PC-9 (cell line): ENCODE measurements around the gene LDAH. TPM values are rescaled to one million over a fixed set of nuclear protein-coding genes. Genes with fewer than 3 reads are reported as not detected.

Experiments used
- BruUV-seq: library from RNA; stranded (reverse); fragments of 400-500 nt; replicated peaks from 2 replicates; lab custom pipeline; 2021; lab: Mats Ljungman, UMichigan
- CTCF ChIA-PET: fragments of 300-600 bp; sonication (Branson Sonifier 250); formaldehyde crosslinking; loops from one replicate; lab custom pipeline; 2022; ENCODE audit warnings: antibody characterized with exemption; lab: Charles Lee
- POLR2A ChIA-PET: fragments of 300-600 bp; sonication (Branson Sonifier 250); formaldehyde crosslinking; loops from one replicate; lab custom pipeline; 2022; ENCODE audit warnings: antibody characterized with exemption; ENCODE audit not compliant: unreplicated experiment; lab: Charles Lee
- DNase-seq, 2 experiments: peaks; one replicate each; pipeline versions ENCODE4 v3.0.0 to v3.0.0-alpha.2; 2015 to 2022; ENCODE audit warnings: mixed read lengths in 1 of 2
- H2AFZ ChIP-seq: fragments of 200-600 bp; sonication (generic); 2 replicates; pipeline ENCODE4 v1.8.1; 2017; ENCODE audit warnings: antibody characterized with exemption
- H3F3A ChIP-seq: fragments of 200-600 bp; sonication (generic); 2 replicates; pipeline ENCODE4 v1.8.1; 2017; ENCODE audit warnings: antibody characterized with exemption, mild to moderate bottlenecking, low read depth; ENCODE audit not compliant: insufficient read depth
- H3K27ac ChIP-seq: fragments of 200-600 bp; sonication (generic); 2 replicates; pipeline ENCODE4 v1.6.1; 2016; ENCODE audit warnings: mixed run types
- H3K27me3 ChIP-seq: fragments of 200-600 bp; sonication (generic); 2 replicates; pipeline ENCODE4 v1.6.1; 2016; ENCODE audit warnings: low read depth, mixed run types; ENCODE audit not compliant: insufficient read depth
- H3K36me3 ChIP-seq: fragments of 200-600 bp; sonication (generic); 2 replicates; pipeline ENCODE4 v1.6.1; 2016; ENCODE audit warnings: low read depth, mixed run types
- H3K4me1 ChIP-seq: fragments of 200-600 bp; sonication (generic); replicated peaks from 2 replicates; pipeline ENCODE4 v1.6.1; 2016; ENCODE audit warnings: mixed run types; ENCODE audit not compliant: insufficient read depth
- H3K4me2 ChIP-seq: fragments of 200-600 bp; sonication (generic); 2 replicates; pipeline ENCODE4 v1.6.1; 2017; ENCODE audit warnings: mixed run types
- H3K4me3 ChIP-seq: fragments of 200-600 bp; sonication (generic); 2 replicates; pipeline ENCODE4 v1.6.1; 2016; ENCODE audit warnings: mixed run types
- H3K79me2 ChIP-seq: fragments of 200-600 bp; sonication (generic); 2 replicates; pipeline ENCODE4 v1.6.1; 2017; ENCODE audit warnings: low read depth, mixed run types
- H3K9me2 ChIP-seq: fragments of 200-600 bp; sonication (generic); 2 replicates; pipeline ENCODE4 v1.8.1; 2017; ENCODE audit warnings: mild to moderate bottlenecking; ENCODE audit not compliant: insufficient read depth
- H3K9me3 ChIP-seq: fragments of 200-600 bp; sonication (generic); 2 replicates; pipeline ENCODE4 v1.8.1; 2016; ENCODE audit warnings: low read depth; ENCODE audit not compliant: insufficient read depth
- H4K20me1 ChIP-seq: fragments of 200-600 bp; sonication (generic); 2 replicates; pipeline ENCODE4 v1.8.1; 2017; ENCODE audit not compliant: insufficient read depth
- EZH2 ChIP-seq: fragments of 200-600 bp; sonication (generic); IDR thresholded peaks from 2 replicates; pipeline ENCODE4 v1.8.0; 2017; ENCODE audit warnings: antibody characterized with exemption, low read depth
- intact Hi-C: fragments of 100-400 bp; cut with micrococcal nuclease; formaldehyde crosslinking; loops from one replicate; pipeline ENCODE4 v1.10.0; 2022; ENCODE audit not compliant: unreplicated experiment
- total RNA-seq: library from RNA; stranded (reverse); gene quantifications from 2 replicates; pipeline ENCODE4 v1.2.3, GENCODE V29; 2021
- TF ChIP-seq, protein P1 (sequence below): fragments of 200-600 bp; sonication (generic); conservative IDR thresholded peaks from 2 replicates; pipeline ENCODE4 v1.6.1; 2017; ENCODE audit warnings: mixed run types, antibody characterized with exemption, mild to moderate bottlenecking, moderate library complexity

Gene LDAH
- total RNA-seq, 1 experiment from 2014 or later, result 18.3 TPM

DNA sequence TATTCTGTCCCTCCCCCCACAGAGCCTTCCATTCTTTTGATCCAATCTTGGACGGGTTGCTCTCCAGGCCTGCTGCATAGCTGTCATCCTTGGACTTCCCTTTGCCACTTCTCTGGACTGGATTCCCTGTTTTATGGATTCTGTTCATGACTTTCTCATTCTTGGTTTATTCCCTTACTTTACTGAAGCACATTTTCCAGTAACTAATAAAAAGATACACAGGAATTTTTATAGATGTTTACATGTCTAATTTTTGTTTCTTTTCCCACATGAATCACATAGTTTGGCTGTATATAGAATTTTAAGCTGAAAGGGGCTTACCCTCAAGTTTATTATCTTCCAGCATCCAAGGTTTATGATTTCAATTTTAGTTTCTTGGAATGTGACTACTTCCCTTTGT, 118.0 kb downstream of the LDAH start:
- ChIA-PET CTCF (no interaction called here), POLR2A (no interaction called here)
- BruUV-seq, result no TSS peak
- Histone ChIP-seq H3F3A (no peaks in the 10 kb centered on the region), H3K9me3 (no peaks in the 10 kb centered on the region), H3K36me3 (no peaks in the 10 kb centered on the region), H3K4me3 (no peak overlapping the region), H2AFZ (no peak overlapping the region), H3K4me1 (no peaks in the 10 kb centered on the region), H4K20me1 (peaks cover 3% of the 10 kb centered on the region; the same call in 1 of the 2 replicates), H3K27me3 (no peaks in the 10 kb centered on the region), H3K27ac (no peak overlapping the region), H3K9me2 (no peaks in the 10 kb centered on the region), H3K79me2 (no peaks in the 10 kb centered on the region), H3K4me2 (no peak overlapping the region)
- TF ChIP-seq EZH2, result no peak
- TF ChIP-seq, protein P1, sequence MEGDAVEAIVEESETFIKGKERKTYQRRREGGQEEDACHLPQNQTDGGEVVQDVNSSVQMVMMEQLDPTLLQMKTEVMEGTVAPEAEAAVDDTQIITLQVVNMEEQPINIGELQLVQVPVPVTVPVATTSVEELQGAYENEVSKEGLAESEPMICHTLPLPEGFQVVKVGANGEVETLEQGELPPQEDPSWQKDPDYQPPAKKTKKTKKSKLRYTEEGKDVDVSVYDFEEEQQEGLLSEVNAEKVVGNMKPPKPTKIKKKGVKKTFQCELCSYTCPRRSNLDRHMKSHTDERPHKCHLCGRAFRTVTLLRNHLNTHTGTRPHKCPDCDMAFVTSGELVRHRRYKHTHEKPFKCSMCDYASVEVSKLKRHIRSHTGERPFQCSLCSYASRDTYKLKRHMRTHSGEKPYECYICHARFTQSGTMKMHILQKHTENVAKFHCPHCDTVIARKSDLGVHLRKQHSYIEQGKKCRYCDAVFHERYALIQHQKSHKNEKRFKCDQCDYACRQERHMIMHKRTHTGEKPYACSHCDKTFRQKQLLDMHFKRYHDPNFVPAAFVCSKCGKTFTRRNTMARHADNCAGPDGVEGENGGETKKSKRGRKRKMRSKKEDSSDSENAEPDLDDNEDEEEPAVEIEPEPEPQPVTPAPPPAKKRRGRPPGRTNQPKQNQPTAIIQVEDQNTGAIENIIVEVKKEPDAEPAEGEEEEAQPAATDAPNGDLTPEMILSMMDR, result no peak
- DNase-seq, result no peak
- intact Hi-C loops, result no loop called here

DNA sequence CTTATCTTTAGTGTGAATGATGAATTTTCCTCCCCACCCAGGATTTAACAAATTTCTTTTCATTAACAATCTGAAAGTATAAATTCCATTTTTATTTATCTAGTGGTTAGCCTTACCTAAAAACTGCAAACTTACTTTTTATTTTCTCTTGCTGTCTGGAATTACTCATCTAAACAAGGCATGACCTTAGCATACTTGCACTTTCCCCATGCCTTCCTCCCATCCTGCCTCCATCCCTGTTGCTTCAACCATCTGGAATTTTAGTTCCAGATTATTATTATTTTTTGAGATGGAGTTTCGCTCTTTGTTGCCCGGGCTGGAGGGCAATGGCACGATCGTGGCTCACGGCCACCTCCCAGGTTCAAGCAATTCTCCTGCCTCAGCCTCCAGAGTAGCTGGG, 120.3 kb downstream of the LDAH start:
- H3K79me2 ChIP-seq, result no peaks in the 10 kb centered on the region
- no peak overlapping the region for H3K4me2 ChIP-seq
- H4K20me1 ChIP-seq, result peaks cover 3% of the 10 kb centered on the region; the same call in 1 of the 2 replicates
- no peak for DNase-seq
- H2AFZ ChIP-seq, result no peak overlapping the region
- H3K36me3 ChIP-seq, result no peaks in the 10 kb centered on the region; the same call in 1 of the 2 replicates
- intact Hi-C loops, result no loop called here
- CTCF ChIA-PET, result no interaction called here
- H3K4me1 ChIP-seq, result no peaks in the 10 kb centered on the region
- no TSS peak for BruUV-seq
- no peaks in the 10 kb centered on the region for H3K9me2 ChIP-seq
- no peak overlapping the region for H3K4me3 ChIP-seq
- H3K27me3 ChIP-seq, result no peaks in the 10 kb centered on the region
- TF ChIP-seq, protein P1, result no peak
- no peak for TF ChIP-seq EZH2
- H3K27ac ChIP-seq, result no peak overlapping the region
- POLR2A ChIA-PET, result no interaction called here
- H3F3A ChIP-seq, result no peaks in the 10 kb centered on the region
- no peaks in the 10 kb centered on the region for H3K9me3 ChIP-seq

DNA sequence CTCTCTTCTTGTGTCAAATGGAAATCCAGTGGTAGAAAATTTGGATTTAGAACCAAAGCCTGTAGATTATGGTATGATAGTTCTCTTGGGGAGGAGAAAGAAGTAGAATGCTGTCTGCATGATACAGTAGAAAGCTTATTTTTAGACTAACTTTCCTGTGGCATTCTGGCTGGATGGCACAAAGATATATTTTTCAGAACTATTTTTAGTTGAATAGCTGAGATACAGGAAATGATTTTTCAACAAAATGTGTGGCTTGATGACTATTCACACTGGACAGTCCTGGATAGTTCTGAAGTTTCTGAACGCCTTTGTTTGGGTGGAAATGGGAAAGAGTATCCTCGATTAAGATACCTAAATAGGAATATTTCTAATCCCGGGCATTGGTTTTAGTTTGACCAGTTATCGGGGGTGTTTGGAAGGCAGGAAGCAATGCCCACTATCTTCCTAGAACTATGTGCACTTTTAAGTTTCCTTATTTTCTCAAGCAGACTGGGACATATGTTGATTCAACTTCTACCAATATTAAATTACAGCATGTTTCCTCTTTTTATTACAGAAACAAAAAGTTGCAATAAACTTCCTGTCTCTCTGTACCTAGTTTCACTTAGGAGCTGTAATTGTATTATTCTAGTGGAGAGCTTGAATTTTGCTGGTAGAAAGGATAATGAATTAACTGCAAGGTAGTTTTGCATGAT, 123.8 kb downstream of the LDAH start:
- Histone ChIP-seq H3F3A (no peaks in the 10 kb centered on the region), H3K27me3 (no peaks in the 10 kb centered on the region), H3K4me1 (no peaks in the 10 kb centered on the region), H3K4me3 (no peak overlapping the region), H2AFZ (no peak overlapping the region), H3K9me3 (no peaks in the 10 kb centered on the region), H3K4me2 (no peak overlapping the region), H3K79me2 (no peaks in the 10 kb centered on the region), H3K36me3 (no peaks in the 10 kb centered on the region; the same call in 1 of the 2 replicates), H3K9me2 (no peaks in the 10 kb centered on the region), H3K27ac (no peak overlapping the region), H4K20me1 (peaks cover 3% of the 10 kb centered on the region; the same call in 1 of the 2 replicates)
- TF ChIP-seq, protein P1, result no peak
- TF ChIP-seq EZH2, result no peak
- intact Hi-C loops, result no loop called here
- POLR2A ChIA-PET, result no interaction called here
- CTCF ChIA-PET, result no interaction called here
- no TSS peak for BruUV-seq
- DNase-seq, result no peak
